HG02763 (cell line): ENCODE results near the gene DNAJC24.
"Not testable (repeated sequence)": the region's sequence is repeated elsewhere in the genome, so short reads cannot be mapped to it uniquely, and the experiment has no call there.

Source experiments
- ATAC-seq: cut with Tn5 transposase; IDR thresholded peaks from one replicate; pipeline ENCODE4 v1.9.1; 2021; ENCODE audit warnings: mild to moderate bottlenecking, moderate library complexity; ENCODE audit not compliant: unreplicated experiment

Gene DNAJC24

GRCh38 chr11:31369348-31370329 is at the start of gene DNAJC24, which contains the start of gene DCDC1:
Gene DNAJC24 (plus strand): TSS chr11:31369860. CDS start chr11:31370749, 889 bp downstream.
Gene DCDC1 (minus strand): TSS chr11:31369739. CDS start chr11:31328280, 41,459 bp downstream.
- ATAC-seq: peak; percentile 99

GRCh38 chr11:31321494-31321893 is 48.2 kb upstream of the DNAJC24 start:
- not testable (repeated sequence) for ATAC-seq

- no peak for ATAC-seq
These were observed 46.5 kb upstream of the DNAJC24 start for GRCh38 chr11:31323145-31323544.

GRCh38 chr11:31325160-31325559 is 44.5 kb upstream of the DNAJC24 start:
- ATAC-seq: no peak

GRCh38 chr11:31326470-31327148 is 43.1 kb upstream of the DNAJC24 start:
- ATAC-seq: peak; percentile 45

GRCh38 chr11:31327417-31327816 is 42.2 kb upstream of the DNAJC24 start:
- ATAC-seq: no peak

- ATAC-seq: no peak
These were observed 41.0 kb upstream of the DNAJC24 start for GRCh38 chr11:31328697-31329096.

- no peak for ATAC-seq
These were observed 31.9 kb upstream of the DNAJC24 start for GRCh38 chr11:31337806-31338205.

- ATAC-seq: no peak
These were observed 28.6 kb upstream of the DNAJC24 start for GRCh38 chr11:31340903-31341572.

- no peak for ATAC-seq
These were observed 18.5 kb upstream of the DNAJC24 start for GRCh38 chr11:31351168-31351567.

- no peak for ATAC-seq
These were observed 14.5 kb upstream of the DNAJC24 start for GRCh38 chr11:31355131-31355530.

- ATAC-seq: no peak
These were observed 13.8 kb upstream of the DNAJC24 start for GRCh38 chr11:31355817-31356216.

GRCh38 chr11:31361743-31362142 is 7.9 kb upstream of the DNAJC24 start:
- ATAC-seq: no peak

- ATAC-seq: no peak
These were observed 2.9 kb upstream of the DNAJC24 start for GRCh38 chr11:31366795-31367194.

GRCh38 chr11:31375879-31376278 is 6.2 kb downstream of the DNAJC24 start:
- ATAC-seq: no peak

- ATAC-seq: no peak
These were observed 13.5 kb downstream of the DNAJC24 start for GRCh38 chr11:31383116-31383515.

- no peak for ATAC-seq
These were observed 17.7 kb downstream of the DNAJC24 start for GRCh38 chr11:31387379-31387778.

GRCh38 chr11:31397239-31397834 is 27.7 kb downstream of the DNAJC24 start:
- ATAC-seq: no peak

- no peak for ATAC-seq
These were observed 35.0 kb downstream of the DNAJC24 start for GRCh38 chr11:31404614-31405013.

- no peak for ATAC-seq
These were observed 38.5 kb downstream of the DNAJC24 start for GRCh38 chr11:31408201-31408600.

GRCh38 chr11:31412946-31413345 is 43.3 kb downstream of the DNAJC24 start:
- ATAC-seq: no peak
